DLD1 (cell line): Measurements from ENCODE around the gene TBX1.

ENCODE experiments used
- in situ Hi-C: cut with HindIII; loops from 2 replicates; pipeline ENCODE4 v1.10.0; 2017; ENCODE audit warnings: low sequenced_read_pairs

Gene TBX1

DNA sequence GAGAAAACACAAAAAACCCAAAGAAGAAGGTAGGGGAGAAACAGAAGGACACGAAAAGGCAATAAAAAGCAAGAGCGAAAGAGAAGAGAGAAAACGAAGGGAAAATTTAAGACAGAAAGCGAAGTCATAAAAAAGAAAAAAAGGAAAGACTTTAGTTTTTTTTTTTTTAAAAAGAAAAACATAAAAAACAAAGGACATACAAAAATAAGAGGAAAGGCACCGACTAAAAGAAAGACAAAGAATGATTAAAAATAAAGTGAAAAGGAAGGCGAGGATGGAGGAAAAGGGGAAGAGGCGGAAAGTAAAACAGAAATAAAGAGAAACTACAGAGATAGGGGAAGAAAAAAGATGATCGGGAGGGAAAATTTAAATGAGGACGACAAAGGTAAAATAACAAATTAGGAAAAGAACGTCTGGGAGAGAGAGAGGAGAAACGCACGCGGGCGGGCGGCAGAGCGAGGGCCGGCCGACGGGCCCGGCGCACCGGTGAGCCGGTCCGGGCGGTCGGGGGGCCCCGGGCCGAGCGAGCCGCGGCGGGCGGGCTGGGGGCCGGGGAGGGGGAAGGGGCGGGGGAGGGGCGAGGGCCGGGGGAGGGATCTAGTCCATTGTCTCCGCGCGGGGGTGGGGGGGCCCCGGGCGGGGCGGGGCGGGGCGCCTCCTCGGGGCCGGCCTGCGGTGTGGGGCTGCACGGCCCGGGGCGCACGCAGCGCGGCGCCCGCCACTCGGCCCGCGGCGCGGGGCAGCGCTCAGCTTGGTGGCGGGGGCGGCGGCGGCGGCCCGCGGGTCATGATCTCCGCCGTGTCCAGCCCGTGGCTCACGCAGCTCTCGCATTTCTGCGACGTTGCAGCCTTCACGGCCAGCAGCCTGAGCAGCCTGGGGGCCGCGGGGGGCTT lies at the start of gene TBX1:
Gene TBX1 (plus strand): TSS at position 721 of the 893 bp plus-strand sequence. CDS start 66 bp downstream, at position 787.
- in situ Hi-C loops, result no loop called here

DNA sequence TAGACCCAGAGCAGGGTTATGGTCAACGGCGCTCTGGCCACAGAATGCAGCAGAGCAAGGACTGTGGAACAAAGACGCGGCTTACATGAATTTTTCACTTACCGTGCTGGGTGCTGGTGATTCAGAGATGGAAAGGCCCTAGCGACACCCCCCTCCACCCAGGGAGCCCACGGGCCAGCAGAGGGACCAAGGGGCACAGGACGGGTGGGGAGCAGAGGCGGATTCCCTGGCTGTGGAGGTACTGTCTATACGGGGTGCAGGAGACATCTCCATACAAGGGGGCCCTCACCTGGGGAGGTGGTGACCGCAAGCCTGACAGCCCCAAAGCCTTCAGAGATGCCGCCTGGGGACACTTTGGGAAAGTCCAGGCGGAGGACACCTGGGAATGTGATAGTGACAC lies 47.3 kb upstream of the TBX1 start:
- in situ Hi-C loops, result no loop called here

DNA sequence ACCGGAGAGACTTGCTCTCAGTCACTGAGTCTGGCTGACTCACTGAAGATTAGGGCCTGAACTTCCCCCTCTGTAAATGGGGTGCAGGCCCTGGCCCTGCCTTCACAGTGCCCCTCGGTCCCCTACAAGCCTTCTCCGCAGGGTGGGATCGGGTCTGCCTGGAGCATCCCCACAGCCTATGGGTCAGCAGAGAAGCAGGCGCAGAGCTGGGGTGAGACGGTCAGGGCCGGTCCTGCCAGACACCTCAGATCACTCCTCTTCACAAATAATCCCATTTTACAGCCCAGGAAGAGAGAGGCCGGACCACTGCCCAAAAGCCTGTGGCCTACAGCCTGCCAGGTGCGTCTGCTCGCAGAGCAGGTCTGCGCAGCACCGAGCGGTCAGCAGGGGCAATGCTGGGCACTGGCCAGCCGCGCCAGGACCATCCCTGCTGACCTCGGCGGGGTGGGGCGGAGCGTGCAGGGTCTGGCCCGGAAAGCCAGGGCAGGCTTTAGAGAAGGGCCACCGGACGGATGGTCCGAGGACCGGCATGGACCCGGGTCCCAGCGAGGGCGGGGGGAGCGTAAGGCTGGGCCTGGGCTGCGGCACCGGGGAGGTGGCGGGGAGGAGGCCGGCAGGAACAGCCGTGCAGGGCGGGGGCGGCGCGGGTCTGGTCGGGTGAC lies 46.8 kb upstream of the TBX1 start:
- in situ Hi-C loops, result no loop called here

DNA sequence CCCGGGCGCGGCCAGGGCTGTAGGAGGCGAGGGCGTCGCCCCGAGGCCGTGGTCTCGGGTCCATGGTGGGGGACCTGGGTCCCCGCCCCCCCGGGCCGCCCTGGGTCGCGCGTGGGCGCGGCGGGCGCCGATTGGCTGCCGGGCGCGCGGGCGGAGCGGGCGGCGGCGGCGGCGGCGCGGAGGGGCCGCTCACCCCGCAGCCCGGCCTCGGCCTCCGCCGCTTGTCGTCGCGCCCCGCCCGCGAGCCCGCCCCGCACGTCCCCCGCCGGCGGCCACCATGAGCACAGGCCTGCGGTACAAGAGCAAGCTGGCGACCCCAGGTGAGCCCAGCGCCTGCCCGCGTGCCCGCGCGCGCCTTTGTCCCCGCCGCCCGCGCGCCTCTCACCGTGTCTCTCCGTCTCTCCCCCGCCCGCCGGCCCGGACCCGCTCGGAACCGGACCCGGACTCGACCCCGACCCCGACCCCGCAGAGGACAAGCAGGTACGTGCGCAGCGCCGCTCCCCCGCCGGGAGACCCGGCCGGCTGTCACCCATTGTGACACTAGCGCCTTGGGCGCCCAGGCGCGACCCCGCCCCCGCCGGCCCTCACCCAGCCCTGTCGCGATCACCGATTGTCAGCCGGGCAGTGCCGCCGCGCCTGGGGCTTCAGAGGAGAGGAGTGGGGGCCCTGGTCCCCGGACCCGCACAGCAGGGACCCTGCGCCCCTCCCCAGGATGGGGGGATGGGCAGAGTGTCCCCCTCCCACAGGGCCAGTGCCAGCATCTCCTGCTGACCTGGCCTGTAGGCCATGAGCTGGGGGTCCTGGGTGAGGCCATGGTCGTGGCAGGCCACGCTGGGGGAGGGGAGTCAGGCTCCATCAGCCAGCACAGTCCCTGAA lies 46.0 kb upstream of the TBX1 start, which contains the start of gene SEPTIN5:
Gene SEPTIN5 (plus strand): TSS at position 192 of the 876 bp plus-strand sequence. CDS start 86 bp downstream, at position 278.
- in situ Hi-C loops, result no loop called here

DNA sequence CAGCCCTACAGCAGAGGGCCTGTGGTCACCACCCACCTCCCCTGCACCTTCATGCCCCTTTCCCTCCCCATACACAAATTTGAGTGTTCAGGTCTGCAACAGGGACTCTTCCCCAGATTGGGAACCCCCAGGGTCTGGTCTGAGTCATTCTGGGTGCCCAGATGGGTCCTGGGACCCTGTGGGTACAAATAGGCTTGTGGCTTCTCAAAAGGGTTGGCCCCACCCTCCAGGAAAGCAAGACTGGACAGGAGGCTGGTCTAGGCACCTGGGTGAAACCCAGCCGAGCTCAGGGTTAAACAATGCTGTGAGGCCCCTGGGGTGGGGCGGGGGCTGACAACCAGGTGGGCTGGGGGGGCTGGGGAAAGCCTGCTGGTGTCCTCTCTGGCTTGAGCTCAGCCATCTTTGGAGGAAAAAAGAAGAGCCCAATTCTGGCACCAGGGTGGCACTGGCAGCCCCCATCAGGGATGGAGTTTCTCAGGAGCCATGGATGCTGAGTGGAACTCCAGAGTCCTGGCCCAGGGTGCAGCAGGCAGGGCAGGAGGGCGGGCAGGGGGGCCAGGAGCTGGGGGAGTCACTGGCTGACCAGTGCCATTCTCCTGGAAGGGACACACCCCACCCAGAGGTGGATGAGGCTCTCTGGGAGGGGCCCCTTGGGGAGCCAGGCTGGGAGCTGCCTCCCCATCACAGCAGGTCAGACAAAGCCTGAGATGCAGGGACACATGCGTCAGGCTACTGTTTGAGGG lies 45.2 kb upstream of the TBX1 start:
- in situ Hi-C loops, result no loop called here

DNA sequence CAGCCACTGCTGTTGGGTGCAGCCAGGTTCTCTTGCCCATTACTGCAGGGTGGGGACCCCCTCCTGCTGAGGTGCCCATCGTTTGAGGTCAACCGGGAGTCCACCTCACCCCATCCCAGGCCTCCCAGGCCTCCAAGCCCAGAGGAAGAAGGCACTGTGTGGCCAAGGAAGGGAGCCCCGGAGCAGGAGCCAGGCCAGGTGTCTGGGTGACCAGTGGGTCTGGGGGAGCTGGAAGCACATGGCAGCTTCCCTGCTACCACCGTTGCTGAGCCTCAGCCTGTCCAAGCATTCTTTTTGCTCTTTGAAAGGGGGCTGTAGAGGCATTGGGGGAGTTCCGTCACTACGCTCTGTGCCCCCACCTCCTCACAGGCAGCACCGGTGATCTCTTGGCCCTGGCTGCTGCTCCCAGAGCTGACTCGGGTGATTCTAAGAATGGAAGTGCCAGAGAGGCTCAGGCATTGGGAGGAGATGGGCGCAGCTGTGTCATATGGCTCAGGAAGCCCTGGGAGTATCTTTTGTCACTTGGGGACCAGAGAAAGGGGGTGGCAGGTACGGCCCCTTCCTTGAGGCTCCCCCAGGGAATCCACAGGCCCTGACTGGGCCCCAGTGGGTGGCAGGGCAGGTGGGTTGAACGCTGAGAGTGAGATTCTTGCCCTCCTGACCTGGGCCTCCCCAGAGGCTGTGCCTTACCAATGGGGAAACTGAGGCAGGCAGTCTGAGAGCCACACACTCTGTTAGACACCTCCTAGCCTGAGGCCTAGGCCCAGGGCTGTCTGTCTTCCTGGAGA lies 44.3 kb upstream of the TBX1 start:
- in situ Hi-C loops, result no loop called here

DNA sequence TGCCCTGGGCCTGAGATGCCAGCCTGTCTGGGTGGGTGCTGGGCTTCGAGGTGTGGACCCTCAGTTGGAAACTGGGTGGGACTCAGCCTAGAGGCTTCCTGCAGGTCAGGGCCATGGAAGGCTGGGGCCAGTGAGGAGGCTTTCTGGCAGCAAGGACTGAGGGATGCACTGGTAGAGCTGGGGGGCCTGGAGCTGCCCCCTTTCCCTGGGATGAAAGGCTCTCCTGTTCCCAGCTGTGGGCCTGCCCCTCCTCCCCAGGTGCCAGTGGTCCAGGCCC lies 43.8 kb upstream of the TBX1 start:
- in situ Hi-C loops, result no loop called here

DNA sequence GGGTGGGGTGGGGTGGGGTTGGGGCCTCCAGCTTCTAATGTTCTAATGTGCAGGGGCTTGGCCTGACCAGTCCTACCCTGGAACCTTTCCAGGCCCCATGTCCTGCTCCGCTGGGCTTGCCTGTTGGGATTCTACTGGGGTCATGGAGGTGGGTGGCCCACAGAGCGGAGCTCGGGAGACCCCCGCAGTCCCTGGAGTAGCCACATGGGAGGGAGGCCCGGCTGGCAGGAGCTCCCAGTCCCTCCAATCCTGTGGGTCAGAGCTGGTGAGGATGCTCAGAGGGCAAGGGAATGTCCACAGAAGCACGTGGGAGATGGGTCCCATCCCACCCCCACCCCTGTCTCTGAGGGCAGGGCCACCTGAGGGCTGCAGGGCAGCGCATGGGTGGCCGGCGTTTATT lies 43.4 kb upstream of the TBX1 start:
- in situ Hi-C loops, result no loop called here

DNA sequence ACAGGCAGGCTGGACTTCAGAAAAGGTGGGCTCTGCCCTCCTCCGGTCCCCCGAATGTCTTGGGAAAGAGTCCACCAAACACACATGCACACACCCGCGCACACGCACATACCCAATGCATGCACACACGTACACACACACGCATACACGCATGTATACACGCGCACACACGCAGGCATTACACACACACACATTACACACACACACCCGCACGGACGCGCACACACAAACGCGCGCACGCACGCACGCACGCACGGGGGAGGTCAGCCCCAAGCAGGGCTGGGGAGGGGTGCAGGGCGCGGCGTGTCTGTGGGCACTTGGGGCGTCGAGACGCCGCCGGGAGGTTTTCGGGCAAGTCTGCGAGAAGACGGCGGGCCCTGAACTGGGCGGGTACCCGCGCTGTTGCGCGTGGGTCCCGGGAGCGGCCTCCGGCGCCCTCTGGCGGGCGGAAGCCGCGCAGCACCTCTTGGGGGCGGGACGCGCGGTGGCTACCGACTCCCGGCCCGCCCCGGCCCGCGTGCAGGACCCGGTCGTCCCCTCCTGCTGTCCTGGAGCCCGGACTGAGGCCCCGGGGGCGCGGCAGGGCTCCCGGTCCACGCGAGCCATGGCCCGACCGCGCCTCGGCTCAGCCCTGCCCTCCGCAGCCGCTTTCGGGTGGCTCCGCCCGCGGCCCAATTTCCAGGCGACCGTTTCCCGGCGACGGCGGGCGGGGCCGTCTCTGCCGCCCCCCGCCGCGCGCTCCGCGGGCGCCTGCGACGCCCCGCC lies 42.7 kb upstream of the TBX1 start:
- in situ Hi-C loops, result no loop called here

DNA sequence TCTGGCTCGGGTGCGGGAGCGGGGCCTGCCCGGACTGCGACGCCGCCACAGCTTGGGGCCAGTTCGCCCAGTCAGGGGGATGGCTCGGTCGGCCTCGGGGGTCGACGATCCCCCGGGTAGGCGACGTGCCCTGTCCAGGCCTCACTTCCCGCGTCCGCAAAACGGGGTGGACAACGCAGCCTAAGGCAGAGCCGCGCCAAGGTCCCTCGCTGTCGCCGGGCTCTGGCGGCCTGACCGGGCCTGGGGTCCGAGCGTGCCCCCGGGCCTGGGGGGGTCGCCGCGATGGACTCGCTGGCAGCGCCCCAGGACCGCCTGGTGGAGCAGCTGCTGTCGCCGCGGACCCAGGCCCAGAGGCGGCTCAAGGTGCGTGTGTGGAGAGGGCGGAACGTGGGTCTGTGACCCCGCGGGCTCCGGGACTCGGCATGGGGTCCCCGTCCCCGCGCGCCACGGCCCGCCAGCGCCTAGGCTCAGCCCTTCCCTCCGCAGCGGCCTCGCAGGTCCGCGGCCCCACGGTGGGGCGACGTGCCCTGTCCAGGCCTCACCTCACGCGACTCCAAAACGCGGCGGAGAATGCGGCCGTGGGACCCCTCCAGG lies 42.0 kb upstream of the TBX1 start:
- in situ Hi-C loops, result no loop called here

DNA sequence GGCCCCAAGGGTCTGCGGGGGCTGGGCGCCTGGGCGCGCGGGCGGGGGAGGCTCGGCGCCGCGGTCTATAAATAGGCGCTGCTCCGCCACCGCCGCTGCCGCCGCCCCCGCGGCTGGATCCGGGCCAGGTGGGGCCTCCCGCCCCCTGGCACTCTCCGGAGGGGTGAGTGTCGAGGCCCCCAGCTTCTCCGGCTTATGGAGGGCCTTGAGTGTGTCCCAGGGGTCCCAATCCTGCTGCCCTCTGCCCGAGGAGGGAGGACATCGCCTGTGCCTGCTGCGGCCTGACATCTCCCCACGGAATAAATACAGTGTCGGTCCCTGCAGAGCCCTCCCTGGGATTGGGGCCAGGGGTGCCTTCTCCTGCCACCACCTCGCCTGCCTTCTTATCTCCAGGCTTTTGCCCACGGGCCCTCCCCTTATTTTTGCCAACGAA lies 41.5 kb upstream of the TBX1 start:
- in situ Hi-C loops, result no loop called here

DNA sequence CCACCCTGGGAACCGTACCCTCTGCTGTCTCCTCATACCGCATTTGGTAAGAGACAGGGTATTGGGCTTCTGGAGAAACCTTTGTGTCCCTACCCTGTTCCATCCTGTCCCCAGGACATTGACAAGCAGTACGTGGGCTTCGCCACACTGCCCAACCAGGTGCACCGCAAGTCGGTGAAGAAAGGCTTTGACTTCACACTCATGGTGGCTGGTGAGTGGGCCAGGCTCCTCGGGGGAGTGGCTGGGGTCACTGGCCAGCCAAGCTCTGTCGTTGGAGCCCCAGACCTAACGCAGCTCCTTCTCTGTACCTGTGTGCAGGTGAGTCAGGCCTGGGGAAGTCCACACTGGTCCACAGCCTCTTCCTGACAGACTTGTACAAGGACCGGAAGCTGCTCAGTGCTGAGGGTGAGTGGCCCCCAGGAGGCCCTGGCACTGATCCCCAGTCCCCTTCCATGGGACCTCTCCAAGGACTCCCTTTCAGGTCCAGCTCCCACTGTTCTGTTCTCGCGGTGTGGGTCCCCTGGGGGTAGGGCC lies 41.0 kb upstream of the TBX1 start:
- in situ Hi-C loops, result no loop called here

DNA sequence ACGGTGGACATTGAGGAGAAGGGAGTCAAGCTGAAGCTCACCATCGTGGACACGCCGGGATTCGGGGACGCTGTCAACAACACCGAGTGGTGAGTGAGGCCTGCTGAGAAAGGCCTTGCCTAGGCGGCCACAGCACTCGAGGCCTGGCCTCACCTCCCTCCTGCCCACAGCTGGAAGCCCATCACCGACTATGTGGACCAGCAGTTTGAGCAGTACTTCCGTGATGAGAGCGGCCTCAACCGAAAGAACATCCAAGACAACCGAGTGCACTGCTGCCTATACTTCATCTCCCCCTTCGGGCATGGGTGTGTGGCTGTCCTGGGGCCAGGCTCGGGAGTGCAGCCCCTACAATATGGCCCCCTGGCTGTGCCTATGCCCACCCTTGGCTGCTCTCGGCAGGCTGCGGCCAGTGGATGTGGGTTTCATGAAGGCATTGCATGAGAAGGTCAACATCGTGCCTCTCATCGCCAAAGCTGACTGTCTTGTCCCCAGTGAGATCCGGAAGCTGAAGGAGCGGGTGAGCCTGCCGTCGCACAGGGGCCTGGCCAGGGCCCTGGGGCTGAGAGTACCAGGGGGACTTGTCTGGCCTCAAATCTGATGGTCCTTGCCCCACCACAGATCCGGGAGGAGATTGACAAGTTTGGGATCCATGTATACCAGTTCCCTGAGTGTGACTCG lies 40.3 kb upstream of the TBX1 start:
- in situ Hi-C loops, result no loop called here

DNA sequence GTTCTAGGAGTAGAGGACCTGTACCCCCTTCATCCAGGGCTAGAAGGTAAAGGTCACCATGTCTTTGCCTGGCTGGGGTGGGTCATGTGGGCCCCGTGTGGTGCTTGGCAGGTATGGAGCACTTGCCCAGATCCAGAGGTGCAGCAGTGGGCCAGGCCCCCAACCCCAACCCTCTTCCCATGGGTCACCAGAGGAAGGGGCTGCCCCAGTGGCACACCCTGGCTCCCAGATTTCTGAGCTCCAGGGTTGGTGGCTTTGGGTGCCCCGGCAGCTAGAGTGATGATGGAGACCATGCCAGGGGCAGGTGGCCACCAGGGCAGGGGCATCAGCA lies 39.6 kb upstream of the TBX1 start:
- in situ Hi-C loops, result no loop called here

DNA sequence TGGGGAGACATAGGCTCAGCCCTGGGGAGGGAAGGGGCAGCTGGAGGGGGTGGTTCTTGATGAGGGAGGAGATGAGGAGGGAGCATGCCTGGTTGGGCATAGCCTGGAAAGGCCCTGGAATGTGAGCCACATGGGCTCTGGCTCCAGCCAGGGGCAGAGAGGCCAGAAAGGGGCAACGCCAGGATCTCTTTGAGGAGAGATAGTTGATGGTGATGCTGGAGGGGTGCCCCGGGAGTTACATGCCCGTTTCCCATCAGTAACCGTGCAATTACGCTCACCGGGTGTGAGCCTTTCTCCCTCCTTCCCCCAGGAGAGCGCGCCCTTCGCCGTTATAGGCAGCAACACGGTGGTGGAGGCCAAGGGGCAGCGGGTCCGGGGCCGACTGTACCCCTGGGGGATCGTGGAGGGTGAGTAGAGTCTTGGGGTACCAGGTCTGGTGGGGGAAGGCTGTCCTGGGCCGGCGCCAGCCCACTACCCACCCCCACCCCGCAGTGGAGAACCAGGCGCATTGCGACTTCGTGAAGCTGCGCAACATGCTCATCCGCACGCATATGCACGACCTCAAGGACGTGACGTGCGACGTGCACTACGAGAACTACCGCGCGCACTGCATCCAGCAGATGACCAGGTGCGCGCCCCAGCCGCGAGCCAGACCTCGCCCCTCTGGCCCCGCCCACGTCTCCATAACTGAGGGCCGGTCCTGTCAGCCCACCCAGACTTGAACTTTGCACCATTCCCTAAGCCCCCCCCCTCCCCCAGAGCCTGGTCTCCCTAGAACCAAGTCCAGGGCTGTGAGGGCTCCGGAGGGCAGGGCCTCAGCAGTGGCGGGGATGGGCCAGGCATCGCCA lies 39.0 kb upstream of the TBX1 start:
- in situ Hi-C loops, result no loop called here

DNA sequence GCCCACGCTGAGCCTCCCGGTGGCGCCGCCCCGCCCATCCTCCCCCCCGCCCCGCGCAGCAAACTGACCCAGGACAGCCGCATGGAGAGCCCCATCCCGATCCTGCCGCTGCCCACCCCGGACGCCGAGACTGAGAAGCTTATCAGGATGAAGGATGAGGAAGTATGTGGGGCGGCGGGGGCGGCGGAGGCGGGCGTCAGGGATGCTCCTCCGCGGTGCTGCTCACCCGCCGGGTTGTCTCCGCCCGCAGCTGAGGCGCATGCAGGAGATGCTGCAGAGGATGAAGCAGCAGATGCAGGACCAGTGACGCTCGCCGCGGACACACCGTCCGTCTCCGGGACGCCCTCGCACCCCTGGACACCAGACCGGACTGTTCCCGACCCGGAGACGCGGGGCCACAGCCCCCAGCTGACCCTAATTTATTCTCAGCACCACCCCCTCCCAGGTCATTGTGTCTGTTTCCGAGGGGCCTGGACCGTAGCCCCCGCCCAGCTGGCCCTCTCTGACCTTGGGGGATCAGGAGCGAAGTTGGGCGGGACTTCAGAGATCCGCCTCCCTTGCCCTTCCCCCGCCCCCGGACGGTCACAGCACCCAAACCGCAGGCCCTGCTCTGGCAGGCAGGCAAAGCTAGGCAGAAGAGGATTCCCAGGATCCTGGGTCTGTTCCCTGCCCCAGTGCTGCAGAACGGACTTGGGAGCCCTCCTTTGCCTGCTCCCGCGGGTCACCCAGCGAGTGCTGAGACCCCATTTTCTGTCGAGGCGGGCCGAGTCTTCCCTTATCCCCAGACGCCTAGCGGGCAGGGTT lies 38.2 kb upstream of the TBX1 start:
- in situ Hi-C loops, result no loop called here

DNA sequence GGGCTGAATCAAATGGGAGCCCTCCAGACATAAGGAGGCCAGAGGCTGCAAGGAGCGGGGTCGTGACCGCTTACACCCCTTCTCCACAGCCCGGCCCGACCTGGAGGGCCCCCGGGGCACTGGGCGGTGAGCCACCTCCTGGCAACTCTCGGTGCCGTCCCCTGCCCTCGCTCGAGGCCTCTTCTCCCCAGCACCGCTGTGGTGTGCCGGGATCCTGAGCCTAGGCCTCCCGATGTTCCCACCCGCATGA lies 37.7 kb upstream of the TBX1 start:
- in situ Hi-C loops, result no loop called here
